Stimulated activated CD4-positive, alpha-beta T cell treated with anti-CD3 and anti-CD28 coated beads, TNF-alpha, amount 100 ng/mL, for 48 hours (primary cell): ENCODE data around the gene DUSP15.

ENCODE experiments used
- DNase-seq, 3 donors: peaks; one replicate each; pipeline ENCODE4 v3.0.0-alpha.2; 2020; ENCODE audit warnings: low read depth in 3 of 3

DUSP15 gene

GRCh38 chr20:31860390-31861134 lies 9.8 kb downstream of the DUSP15 start:
- no peak for DNase-seq

- DNase-seq, result no peak
Observed at GRCh38 chr20:31859998-31860380, 10.3 kb downstream of the DUSP15 start.

- no peak for DNase-seq
Observed at GRCh38 chr20:31859266-31859997, 10.9 kb downstream of the DUSP15 start.

- DNase-seq, result no peak
Observed at GRCh38 chr20:31858760-31859083, 11.6 kb downstream of the DUSP15 start.

GRCh38 chr20:31857861-31858759 lies 12.2 kb downstream of the DUSP15 start:
- no peak for DNase-seq

GRCh38 chr20:31856516-31856915 lies 13.8 kb downstream of the DUSP15 start:
- DNase-seq, result no peak

- DNase-seq, result no peak
Observed at GRCh38 chr20:31853481-31853880, 16.8 kb downstream of the DUSP15 start.

GRCh38 chr20:31851240-31851955 lies 18.9 kb downstream of the DUSP15 start:
- no peak for DNase-seq

- no peak for DNase-seq
Observed at GRCh38 chr20:31849306-31849930, 20.9 kb downstream of the DUSP15 start.

- no peak for DNase-seq
Observed at GRCh38 chr20:31848088-31848999, 22.0 kb downstream of the DUSP15 start.

GRCh38 chr20:31846793-31847138 lies 23.6 kb downstream of the DUSP15 start:
- DNase-seq, result no peak

GRCh38 chr20:31845300-31845863 lies 24.9 kb downstream of the DUSP15 start, which contains the start of gene FOXS1:
Gene FOXS1 (minus strand): TSS chr20:31845604. CDS start chr20:31845542, 62 bp downstream.
- DNase-seq, result no peak

- no peak for DNase-seq
Observed at GRCh38 chr20:31844737-31845299, 25.5 kb downstream of the DUSP15 start.

GRCh38 chr20:31843881-31844280 lies 26.4 kb downstream of the DUSP15 start:
- DNase-seq, result no peak

GRCh38 chr20:31843288-31843687 lies 27.0 kb downstream of the DUSP15 start:
- DNase-seq, result no peak

GRCh38 chr20:31842471-31843157 lies 27.7 kb downstream of the DUSP15 start:
- DNase-seq, result no peak

GRCh38 chr20:31841928-31842327 lies 28.4 kb downstream of the DUSP15 start:
- DNase-seq, result no peak

- DNase-seq, result no peak
Observed at GRCh38 chr20:31840906-31841816, 29.2 kb downstream of the DUSP15 start.
